Stimulated activated naive B cell treated with anti-CD40 and anti-IgM and Interleukin-4, amounts not matched to agents 10 μg/mL and 1 μg/mL and 100 μg/mL, for 72 hours (primary cell): Measurements from ENCODE around the gene STT3B.
A peak's percentile ranks its signal among the peaks of the same experiment; 100 is the strongest.

Source experiments
- ATAC-seq, 2 donors: fragments of 150-1000 bp; cut with Tn5 transposase; replicated peaks; 2 replicates each; pipeline ENCODE4 v1.10.0; 2021; ENCODE audit warnings: moderate library complexity in 1 of 2
- DNase-seq: peaks from one replicate; pipeline ENCODE4 v3.0.0; 2021
- H3K27ac Mint-ChIP-seq: one replicate; pipeline ENCODE4 v1.8.0; 2022; ENCODE audit warnings: mild to moderate bottlenecking, mixed read lengths
- H3K27me3 Mint-ChIP-seq, 2 donors: one replicate each; pipeline ENCODE4 v1.8.0; 2022; ENCODE audit warnings: mixed read lengths in 2 of 2
- H3K36me3 Mint-ChIP-seq, 2 donors: one replicate each; pipeline ENCODE4 v1.8.0; 2022; ENCODE audit warnings: mixed read lengths in 2 of 2, mild to moderate bottlenecking in 1 of 2
- H3K4me1 Mint-ChIP-seq, 2 donors: one replicate each; pipeline ENCODE4 v1.8.0; 2022; ENCODE audit warnings: mixed read lengths in 2 of 2, mild to moderate bottlenecking in 1 of 2
- H3K4me3 Mint-ChIP-seq, 2 donors: one replicate each; pipeline ENCODE4 v1.8.0; 2022; ENCODE audit warnings: mild to moderate bottlenecking in 2 of 2, mixed read lengths in 2 of 2, moderate library complexity in 1 of 2
- H3K9me3 Mint-ChIP-seq, 2 donors: one replicate each; pipeline ENCODE4 v1.8.0; 2022; ENCODE audit warnings: mixed read lengths in 2 of 2, mild to moderate bottlenecking in 1 of 2

STT3B gene

GRCh38 chr3:31550452-31551251 lies 17.9 kb downstream of the STT3B start:
- Mint-ChIP-seq H3K4me1 (peaks cover 31 to 62% of the 10 kb centered on the region in 2 donors), H3K27ac (peak overlapping the region; percentile 25), H3K27me3 (no peaks in the 10 kb centered on the region), H3K9me3 (no peaks in the 10 kb centered on the region), H3K36me3 (peaks cover 6 to 17% of the 10 kb centered on the region in 2 donors), H3K4me3 (no peak overlapping the region)
- DNase-seq (no peak), ATAC-seq (peak; percentile 42 to 55)

DNA sequence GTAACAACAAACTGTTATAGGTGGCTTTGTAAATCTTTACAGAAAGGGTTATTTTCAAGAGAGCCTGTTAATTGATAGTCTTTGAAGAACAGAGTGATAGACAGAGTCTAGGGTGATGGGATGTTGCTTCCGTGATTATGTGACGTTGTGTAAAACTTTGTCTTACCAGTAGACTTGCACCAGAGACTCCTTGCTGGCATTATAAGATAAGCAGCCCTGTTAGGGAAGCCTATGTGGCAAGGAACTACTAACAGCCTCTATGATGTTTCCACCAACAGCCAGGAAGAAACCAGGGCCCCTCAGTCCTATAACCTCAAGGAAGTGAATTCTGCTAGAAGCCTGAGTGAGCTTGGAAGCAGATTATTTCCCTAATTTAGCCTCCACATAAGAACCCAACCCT lies 18.9 kb downstream of the STT3B start:
- Mint-ChIP-seq H3K9me3 (peaks cover 1 to 2% of the 10 kb centered on the region in 2 donors), H3K27me3 (no peaks in the 10 kb centered on the region), H3K27ac (peak overlapping the region; percentile 60), H3K4me3 (no peak overlapping the region), H3K36me3 (peaks cover 12 to 18% of the 10 kb centered on the region in 2 donors), H3K4me1 (peaks cover 31 to 63% of the 10 kb centered on the region in 2 donors)
- ATAC-seq (no peak), DNase-seq (no peak)

DNA sequence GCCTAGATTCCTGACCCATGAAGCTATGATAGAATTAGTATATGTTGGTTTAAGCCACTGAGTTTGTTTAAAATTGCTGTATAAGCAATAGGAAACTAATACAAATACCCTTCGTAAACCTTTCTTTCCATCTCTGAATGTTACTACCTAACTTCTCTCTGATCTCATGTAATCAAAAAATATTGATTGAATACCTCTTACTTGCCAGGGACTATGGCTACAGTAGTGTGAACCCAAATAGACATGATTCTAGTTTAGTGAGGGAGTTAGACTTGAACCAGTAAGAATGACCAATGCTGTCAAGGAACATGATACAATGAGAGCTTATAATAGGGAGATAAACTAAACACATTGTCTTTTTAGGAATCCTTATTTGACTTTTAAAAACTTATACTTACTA lies 19.4 kb downstream of the STT3B start:
- ATAC-seq (no peak), DNase-seq (no peak)
- Mint-ChIP-seq H3K36me3 (peaks cover 14 to 21% of the 10 kb centered on the region in 2 donors), H3K9me3 (peaks cover 6 to 7% of the 10 kb centered on the region in 2 donors), H3K27ac (peak overlapping the region; percentile 60), H3K4me3 (no peak overlapping the region), H3K27me3 (no peaks in the 10 kb centered on the region), H3K4me1 (peaks cover 33 to 66% of the 10 kb centered on the region in 2 donors)

GRCh38 chr3:31553258-31553657 lies 20.5 kb downstream of the STT3B start:
- H3K4me3 Mint-ChIP-seq = no peak overlapping the region
- DNase-seq = no peak
- peaks cover 34 to 57% of the 10 kb centered on the region in 2 donors for H3K4me1 Mint-ChIP-seq

GRCh38 chr3:31555204-31555603 lies 22.5 kb downstream of the STT3B start:
- DNase-seq = no peak
- H3K27ac Mint-ChIP-seq = no peak overlapping the region
- peaks cover 30 to 47% of the 10 kb centered on the region in 2 donors for H3K36me3 Mint-ChIP-seq
- ATAC-seq = no peak
- H3K4me3 Mint-ChIP-seq = no peak overlapping the region
- peaks cover 19 to 20% of the 10 kb centered on the region in 2 donors for H3K9me3 Mint-ChIP-seq
- no peaks in the 10 kb centered on the region for H3K27me3 Mint-ChIP-seq
- peaks cover 38 to 68% of the 10 kb centered on the region in 2 donors for H3K4me1 Mint-ChIP-seq

More at GRCh38 chr3:31553258-31553657, 20.5 kb downstream of the STT3B start:
- no peak overlapping the region for H3K27ac Mint-ChIP-seq
- no peaks in the 10 kb centered on the region for H3K27me3 Mint-ChIP-seq
- H3K9me3 Mint-ChIP-seq = peaks cover 8 to 14% of the 10 kb centered on the region in 2 donors
- peaks cover 18 to 27% of the 10 kb centered on the region in 2 donors for H3K36me3 Mint-ChIP-seq
- ATAC-seq = no peak

- Mint-ChIP-seq H3K27me3 (no peaks in the 10 kb centered on the region), H3K9me3 (peaks cover 28 to 29% of the 10 kb centered on the region in 2 donors), H3K36me3 (peaks cover 34 to 54% of the 10 kb centered on the region in 2 donors), H3K4me1 (peaks cover 42 to 77% of the 10 kb centered on the region in 2 donors), H3K27ac (peak overlapping the region; percentile 1), H3K4me3 (peak overlapping the region in 1 of 2 donors; percentile 0)
- peak; percentile 29 to 44 for ATAC-seq
- DNase-seq = no peak
Observed at GRCh38 chr3:31559872-31560534, 27.3 kb downstream of the STT3B start.

- H3K9me3 Mint-ChIP-seq = peaks cover 24 to 25% of the 10 kb centered on the region in 2 donors
- DNase-seq (no peak), ATAC-seq (peak in 1 of 2 donors; percentile 46)
- no peaks in the 10 kb centered on the region for H3K27me3 Mint-ChIP-seq
- H3K4me1 Mint-ChIP-seq = peaks cover 50 to 79% of the 10 kb centered on the region in 2 donors
- peaks cover 25 to 48% of the 10 kb centered on the region in 2 donors for H3K36me3 Mint-ChIP-seq
- peak overlapping the region in 1 of 2 donors; percentile 31 for H3K4me3 Mint-ChIP-seq
- H3K27ac Mint-ChIP-seq = peak overlapping the region; percentile 39
Observed at GRCh38 chr3:31561891-31562290, 29.2 kb downstream of the STT3B start.

- no peak overlapping the region for H3K27ac Mint-ChIP-seq
- peaks cover 24 to 44% of the 10 kb centered on the region in 2 donors for H3K36me3 Mint-ChIP-seq
- H3K27me3 Mint-ChIP-seq = no peaks in the 10 kb centered on the region
- ATAC-seq (no peak), DNase-seq (no peak)
- no peak overlapping the region for H3K4me3 Mint-ChIP-seq
- H3K9me3 Mint-ChIP-seq = peaks cover 20% of the 10 kb centered on the region in 2 donors
- H3K4me1 Mint-ChIP-seq = peaks cover 49 to 79% of the 10 kb centered on the region in 2 donors
Observed at GRCh38 chr3:31562525-31562924, 29.8 kb downstream of the STT3B start.

- peaks cover 9% of the 10 kb centered on the region in 2 donors for H3K9me3 Mint-ChIP-seq
- peaks cover 54 to 83% of the 10 kb centered on the region in 2 donors for H3K4me1 Mint-ChIP-seq
- H3K36me3 Mint-ChIP-seq = peaks cover 7 to 19% of the 10 kb centered on the region in 2 donors
- H3K4me3 Mint-ChIP-seq = no peak overlapping the region
- DNase-seq (no peak), ATAC-seq (no peak)
- H3K27ac Mint-ChIP-seq = no peak overlapping the region
- H3K27me3 Mint-ChIP-seq = no peaks in the 10 kb centered on the region
Observed at GRCh38 chr3:31565288-31565687, 32.6 kb downstream of the STT3B start.

DNA sequence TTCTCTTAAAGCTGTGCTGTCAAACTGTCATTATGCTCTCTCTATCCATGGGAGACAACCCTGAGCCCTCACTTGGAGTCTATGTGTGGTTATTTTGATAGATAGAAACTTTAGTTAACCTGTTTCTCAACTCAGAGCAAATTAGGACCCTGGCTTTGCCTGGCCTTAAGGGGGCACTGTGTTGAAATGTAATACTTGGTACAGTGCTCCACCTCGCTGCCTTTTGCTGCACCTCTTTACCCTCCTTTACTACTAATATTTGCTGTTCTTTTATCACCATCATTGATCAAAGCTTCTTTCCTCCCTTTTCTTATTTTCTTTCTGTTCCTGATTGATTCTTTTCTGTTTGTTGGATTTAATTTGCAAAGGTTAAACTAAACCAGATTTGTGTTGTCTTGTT lies 34.3 kb downstream of the STT3B start:
- no peak for DNase-seq
- Mint-ChIP-seq H3K4me1 (peaks cover 56 to 82% of the 10 kb centered on the region in 2 donors), H3K27ac (peak overlapping the region; percentile 27), H3K36me3 (peaks cover 2 to 15% of the 10 kb centered on the region in 2 donors), H3K27me3 (no peaks in the 10 kb centered on the region), H3K4me3 (no peak overlapping the region), H3K9me3 (peaks cover 0 to 4% of the 10 kb centered on the region in 2 donors)
- peak; percentile 58 to 68 for ATAC-seq

DNA sequence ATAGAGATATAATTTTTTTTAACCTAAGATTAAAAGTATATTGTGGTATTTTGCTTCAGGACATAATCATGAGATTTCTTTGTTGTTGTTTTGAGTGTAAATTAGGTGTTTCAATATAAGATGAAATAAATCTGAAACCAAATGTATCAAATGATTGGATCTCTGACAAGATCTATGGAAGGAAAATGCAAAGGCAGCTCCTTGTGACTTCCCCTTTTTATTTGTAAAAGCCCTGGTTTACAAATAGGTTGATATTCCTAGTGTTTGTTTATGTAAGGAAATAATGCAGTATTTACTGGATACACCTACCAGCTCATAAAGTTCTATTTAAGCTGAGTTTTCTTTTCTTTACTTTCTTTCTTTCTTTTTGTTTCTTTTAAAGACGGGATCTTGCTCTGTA lies 35.9 kb downstream of the STT3B start:
- DNase-seq (no peak), ATAC-seq (no peak)
- Mint-ChIP-seq H3K36me3 (peaks cover 0 to 7% of the 10 kb centered on the region in 2 donors), H3K9me3 (peaks cover 0 to 1% of the 10 kb centered on the region in 2 donors), H3K27me3 (no peaks in the 10 kb centered on the region), H3K4me3 (no peak overlapping the region), H3K27ac (no peak overlapping the region), H3K4me1 (peaks cover 46 to 67% of the 10 kb centered on the region in 2 donors)

- no peak overlapping the region for H3K27ac Mint-ChIP-seq
- no peak for ATAC-seq
- peaks cover 39 to 59% of the 10 kb centered on the region in 2 donors for H3K4me1 Mint-ChIP-seq
Observed at GRCh38 chr3:31571325-31571724, 38.6 kb downstream of the STT3B start.

GRCh38 chr3:31572236-31573004 lies 39.7 kb downstream of the STT3B start:
- no peak overlapping the region for H3K4me3 Mint-ChIP-seq
- no peaks in the 10 kb centered on the region for H3K9me3 Mint-ChIP-seq
- ATAC-seq (peak; percentile 42 to 51), DNase-seq (no peak)
- H3K27ac Mint-ChIP-seq = no peak overlapping the region
- H3K27me3 Mint-ChIP-seq = no peaks in the 10 kb centered on the region
- peaks cover 1 to 5% of the 10 kb centered on the region in 2 donors for H3K36me3 Mint-ChIP-seq
- H3K4me1 Mint-ChIP-seq = peaks cover 33 to 50% of the 10 kb centered on the region in 2 donors

More at GRCh38 chr3:31571325-31571724, 38.6 kb downstream of the STT3B start:
- no peak overlapping the region for H3K4me3 Mint-ChIP-seq
- peaks cover 0 to 5% of the 10 kb centered on the region in 2 donors for H3K36me3 Mint-ChIP-seq
- H3K9me3 Mint-ChIP-seq = peaks cover 0 to 1% of the 10 kb centered on the region in 2 donors
- DNase-seq = no peak
- no peaks in the 10 kb centered on the region for H3K27me3 Mint-ChIP-seq
